Posterior vena cava (tissue), 2 donors: ENCODE data around the gene SPTBN1. TPM values are rescaled to one million over a fixed set of nuclear protein-coding genes. Genes with fewer than 3 reads are reported as not detected.
A peak's percentile ranks its signal among the peaks of the same experiment; 100 is the strongest.

ENCODE experiments used
- DNase-seq: peaks from one replicate; pipeline ENCODE4 v3.0.0-alpha.2; 2020; ENCODE audit warnings: low spot score
- intact Hi-C, 2 donors: fragments of 100-400 bp; cut with DNase I; formaldehyde crosslinking; loops; one replicate each; pipeline versions ENCODE4 v1.14.1 to v1.14.2; 2022 to 2023
- total RNA-seq, 2 donors: library from RNA; stranded (reverse); fragmentation: NEBNext Ultra II Directional; extraction: Animal tissue kit (Norgen Biotek cat#: 25700); gene quantifications; one replicate each; pipeline ENCODE4 v1.2.1, GENCODE V29; 2021
- donor health status: DM: yes; HTN: yes; CAD: no.
- donor health status: DM: yes; HTN: yes; CAD: no.

Gene SPTBN1
- total RNA-seq, 2 donors from 2014 or later: 329 to 357 TPM

- no peak for DNase-seq
- intact Hi-C loops: no loop called here
Observed at GRCh38 chr2:54666131-54666633, 210.1 kb downstream of the SPTBN1 start.

GRCh38 chr2:54666634-54667265, 210.6 kb downstream of the SPTBN1 start:
- DNase-seq: no peak
- intact Hi-C loops: no loop called here

DNA sequence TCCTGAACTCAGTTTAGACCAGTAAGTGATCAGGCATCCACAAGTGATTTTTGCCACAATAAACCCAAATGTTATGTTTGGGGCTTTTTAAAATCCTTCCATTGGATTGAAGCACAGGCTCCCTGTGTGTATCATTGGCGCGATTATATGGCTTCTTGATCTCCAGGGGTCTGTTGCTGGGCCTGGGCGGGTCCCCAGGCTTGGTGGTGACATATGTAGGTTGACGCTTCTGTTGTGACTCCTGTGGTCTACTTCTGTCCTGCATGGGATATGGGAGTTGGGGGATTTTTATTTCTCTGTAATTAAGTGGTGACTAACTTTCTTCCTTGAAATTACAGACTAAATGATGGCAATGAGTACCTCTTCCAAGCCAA, 211.1 kb downstream of the SPTBN1 start:
- no peak for DNase-seq
- intact Hi-C loops: no loop called here

GRCh38 chr2:54667726-54668650, 211.9 kb downstream of the SPTBN1 start:
- intact Hi-C loops: no loop called here
- no peak for DNase-seq

DNA sequence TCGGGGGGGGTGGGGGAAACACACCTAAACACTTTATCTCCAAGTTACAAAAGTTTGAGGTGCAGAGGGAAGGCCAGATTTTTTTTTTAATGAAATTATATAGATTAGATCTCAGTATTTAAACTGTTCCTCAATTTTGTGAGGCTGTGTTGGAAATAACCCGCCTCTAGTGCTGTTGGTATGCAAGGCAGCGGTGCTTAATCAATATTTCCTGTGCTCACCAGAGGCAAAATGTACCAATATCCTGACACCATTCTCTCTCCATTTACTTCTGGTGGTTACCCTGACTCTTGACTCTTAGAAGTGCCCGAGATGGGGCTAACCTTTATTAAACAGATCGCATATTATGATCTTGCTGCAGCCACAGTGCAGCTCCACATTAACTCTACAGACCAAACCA, 212.6 kb downstream of the SPTBN1 start:
- DNase-seq: no peak
- intact Hi-C loops: no loop called here

DNA sequence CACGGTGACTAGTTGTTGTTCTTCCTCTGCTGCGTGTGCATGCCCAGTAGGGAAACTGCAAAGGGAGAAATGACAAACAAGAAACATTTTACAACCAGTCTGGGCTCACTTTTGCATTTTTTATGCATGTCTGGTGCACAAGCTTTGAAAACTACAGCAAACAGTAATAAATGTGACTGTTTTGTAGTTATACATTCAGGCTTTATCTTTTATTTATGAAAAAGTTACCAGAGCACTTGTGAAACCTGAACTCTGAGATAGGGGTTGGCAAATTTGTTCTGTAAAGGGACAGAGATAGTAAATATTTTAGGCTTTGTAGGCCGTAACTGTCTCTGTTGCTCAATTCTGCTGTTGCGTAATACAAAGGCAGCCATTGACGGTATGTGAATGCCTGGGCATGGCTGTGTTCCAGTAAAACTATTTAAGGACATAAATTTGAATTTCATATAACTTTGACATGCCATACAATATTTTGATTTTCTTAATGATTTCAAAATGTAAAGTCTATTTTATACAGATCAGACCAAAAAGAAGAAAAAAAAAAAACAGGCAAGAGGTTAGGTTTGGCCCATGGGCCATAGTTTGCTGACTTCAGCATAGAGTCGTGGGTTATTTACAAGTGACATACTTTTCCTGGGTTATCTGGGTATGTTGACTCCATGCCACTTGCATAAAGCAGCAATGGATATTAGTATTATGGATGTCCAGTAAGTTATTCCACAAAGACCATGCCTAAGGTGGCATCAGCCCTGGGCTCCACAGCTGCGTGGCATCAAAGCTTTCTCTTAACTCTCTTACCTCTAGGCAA, 213.8 kb downstream of the SPTBN1 start:
- intact Hi-C loops: no loop called here
- DNase-seq: no peak

- intact Hi-C loops: no loop called here
- no peak for DNase-seq
Observed at GRCh38 chr2:54670485-54671009, 214.4 kb downstream of the SPTBN1 start.

DNA sequence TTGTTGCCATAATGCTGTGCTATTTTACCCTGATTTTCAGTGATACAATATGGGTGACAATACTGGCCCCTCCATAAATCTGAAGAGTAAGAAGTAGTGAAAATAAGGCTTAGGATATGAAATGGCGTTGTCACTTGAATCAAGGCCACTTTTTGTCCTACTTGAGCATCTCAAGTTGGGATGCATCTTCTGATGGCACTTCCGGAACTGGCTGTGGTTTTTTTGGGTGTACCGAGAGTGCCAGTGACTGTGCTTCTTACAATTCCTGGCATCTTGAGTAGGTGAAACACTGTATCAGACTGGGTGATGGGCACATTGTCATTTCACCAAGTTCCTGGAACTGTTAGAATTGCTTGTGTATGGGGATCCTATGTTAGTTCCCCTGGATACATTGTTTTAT, 214.9 kb downstream of the SPTBN1 start:
- DNase-seq: no peak
- intact Hi-C loops: no loop called here

GRCh38 chr2:54671875-54672589, 215.9 kb downstream of the SPTBN1 start:
- no peak for DNase-seq
- intact Hi-C loops: no loop called here

- intact Hi-C loops: no loop called here
- DNase-seq: no peak
Observed at GRCh38 chr2:54672590-54673456, 216.7 kb downstream of the SPTBN1 start.

DNA sequence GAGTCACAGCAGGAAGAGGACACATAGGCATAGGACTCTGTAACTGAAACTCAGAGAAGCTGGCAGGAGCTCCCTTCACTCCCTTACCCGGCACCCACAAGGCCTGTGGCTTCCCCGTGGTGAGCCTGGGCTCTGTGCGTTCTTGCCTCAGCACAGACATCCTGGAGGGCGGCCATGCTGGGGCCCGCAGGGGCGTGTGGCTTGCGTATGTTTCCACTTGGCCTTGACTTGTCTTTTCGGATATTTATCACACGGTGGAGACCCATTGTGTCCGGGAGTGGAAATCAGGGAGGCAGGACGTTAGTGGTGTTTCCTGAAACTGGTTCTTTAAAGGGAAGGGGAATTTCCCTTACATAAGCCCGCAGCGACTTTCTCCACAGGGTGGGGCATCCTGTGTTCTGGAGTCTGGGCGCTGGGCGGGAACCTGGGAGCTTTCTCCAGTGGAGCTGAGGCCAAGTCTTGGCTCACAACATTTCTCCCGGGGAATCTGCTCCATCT, 217.4 kb downstream of the SPTBN1 start:
- intact Hi-C loops: no loop called here
- peak; percentile 95 for DNase-seq

GRCh38 chr2:54675281-54675680, 219.2 kb downstream of the SPTBN1 start:
- intact Hi-C loops: no loop called here
- no peak for DNase-seq

GRCh38 chr2:54675738-54676137, 219.6 kb downstream of the SPTBN1 start:
- intact Hi-C loops: no loop called here
- no peak for DNase-seq

DNA sequence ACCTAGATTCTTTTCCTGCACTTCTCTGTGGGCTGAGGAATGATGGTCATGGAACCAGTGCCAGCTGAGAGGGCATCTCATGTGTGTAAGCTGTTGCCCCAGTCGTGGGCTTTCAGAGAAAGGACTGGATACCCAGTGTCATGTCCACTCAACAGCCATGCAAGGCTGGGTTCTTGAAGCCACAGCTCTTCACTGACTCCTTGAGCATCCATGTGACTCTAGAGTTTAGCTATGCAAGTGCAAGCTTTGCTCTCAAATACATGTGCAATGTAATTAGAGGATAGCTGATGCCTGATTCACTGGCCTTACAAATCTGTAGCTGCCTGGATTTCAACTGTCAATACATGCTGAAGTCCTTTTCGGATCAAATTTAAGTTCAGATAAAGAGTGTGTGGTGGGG, 220.5 kb downstream of the SPTBN1 start:
- no peak for DNase-seq

GRCh38 chr2:54677476-54678265, 221.5 kb downstream of the SPTBN1 start:
- intact Hi-C loops: no loop called here
- no peak for DNase-seq

More for the DNA sequence above, 220.5 kb downstream of the SPTBN1 start:
- intact Hi-C loops: no loop called here

GRCh38 chr2:54678719-54679118, 222.6 kb downstream of the SPTBN1 start:
- DNase-seq: no peak
- intact Hi-C loops: no loop called here

- DNase-seq: no peak
- intact Hi-C loops: no loop called here
Observed at GRCh38 chr2:54680397-54681041, 224.4 kb downstream of the SPTBN1 start.
